Lower leg skin (tissue), 3 donors: ENCODE data around the gene FAM240A.

Experiments
- POLR2A ChIP-seq, 2 donors: fragments of 450-650 bp; IDR thresholded peaks; one replicate each; pipeline ENCODE4 v1.6.1; 2016 to 2017; ENCODE audit warnings: antibody characterized with exemption in 2 of 2, mild to moderate bottlenecking in 1 of 2, moderate library complexity in 1 of 2
- TF ChIP-seq, protein P1 (sequence below), 3 donors: fragments of 450-650 bp; IDR thresholded peaks; one replicate each; pipeline ENCODE4 v1.5.1; 2016; ENCODE audit warnings: antibody characterized with exemption in 3 of 3, mild to moderate bottlenecking in 3 of 3, moderate library complexity in 2 of 3

DNA sequence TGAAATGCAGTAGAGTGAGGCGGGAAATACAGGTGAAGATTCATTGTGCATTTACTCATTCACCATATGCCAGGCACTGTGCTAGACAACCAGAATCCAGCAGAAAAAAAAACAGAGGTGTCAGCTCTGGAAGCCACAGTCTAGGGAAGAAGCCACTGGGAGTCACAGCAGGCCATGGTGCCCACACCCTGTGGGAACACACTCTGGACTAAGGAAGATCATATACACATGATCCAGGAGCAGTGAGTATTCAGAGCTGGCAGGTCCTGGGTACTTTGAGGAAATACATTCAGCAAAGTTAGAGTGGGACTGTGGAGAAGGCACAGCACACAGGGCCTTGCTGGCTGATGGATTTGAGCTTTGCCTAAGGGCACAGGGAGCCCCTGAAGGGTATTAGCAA lies 14.8 kb downstream of the FAM240A start:
- TF ChIP-seq, protein P1, sequence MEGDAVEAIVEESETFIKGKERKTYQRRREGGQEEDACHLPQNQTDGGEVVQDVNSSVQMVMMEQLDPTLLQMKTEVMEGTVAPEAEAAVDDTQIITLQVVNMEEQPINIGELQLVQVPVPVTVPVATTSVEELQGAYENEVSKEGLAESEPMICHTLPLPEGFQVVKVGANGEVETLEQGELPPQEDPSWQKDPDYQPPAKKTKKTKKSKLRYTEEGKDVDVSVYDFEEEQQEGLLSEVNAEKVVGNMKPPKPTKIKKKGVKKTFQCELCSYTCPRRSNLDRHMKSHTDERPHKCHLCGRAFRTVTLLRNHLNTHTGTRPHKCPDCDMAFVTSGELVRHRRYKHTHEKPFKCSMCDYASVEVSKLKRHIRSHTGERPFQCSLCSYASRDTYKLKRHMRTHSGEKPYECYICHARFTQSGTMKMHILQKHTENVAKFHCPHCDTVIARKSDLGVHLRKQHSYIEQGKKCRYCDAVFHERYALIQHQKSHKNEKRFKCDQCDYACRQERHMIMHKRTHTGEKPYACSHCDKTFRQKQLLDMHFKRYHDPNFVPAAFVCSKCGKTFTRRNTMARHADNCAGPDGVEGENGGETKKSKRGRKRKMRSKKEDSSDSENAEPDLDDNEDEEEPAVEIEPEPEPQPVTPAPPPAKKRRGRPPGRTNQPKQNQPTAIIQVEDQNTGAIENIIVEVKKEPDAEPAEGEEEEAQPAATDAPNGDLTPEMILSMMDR (IDR thresholded peaks at IDR 0.05), result no peak
- TF ChIP-seq POLR2A (IDR thresholded peaks at IDR 0.05), result no peak
